Stimulated activated CD4-positive, alpha-beta T cell treated with anti-CD3 and anti-CD28 coated beads, Interleukin-4, amount 100 ng/mL, for 4 hours (primary cell): ENCODE measurements around the gene RAB11FIP2.

Experiments
- DNase-seq, 2 experiments: peaks; one replicate each; pipeline ENCODE4 v3.0.0-alpha.2; 2020

RAB11FIP2 gene

DNA sequence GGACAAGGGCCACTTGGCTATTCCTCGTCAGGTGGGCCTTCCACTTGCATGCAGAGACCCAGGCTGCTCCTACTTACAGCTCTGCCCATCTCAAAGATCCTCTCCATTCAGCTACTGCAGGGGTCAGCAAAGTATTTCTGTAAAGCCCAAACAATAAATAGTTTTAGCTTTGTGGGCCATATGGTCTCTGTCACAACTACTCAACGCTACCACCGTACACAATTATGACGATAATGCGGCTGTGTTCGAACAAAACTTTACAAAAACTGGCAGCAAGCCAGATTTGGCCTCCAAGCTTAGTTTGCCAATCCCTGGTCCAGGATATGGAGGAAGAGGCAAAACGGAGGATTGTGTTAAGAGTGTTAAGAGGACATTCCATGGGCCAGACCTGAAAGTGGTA is 12.8 kb downstream of the RAB11FIP2 start:
- DNase-seq: no peak

DNA sequence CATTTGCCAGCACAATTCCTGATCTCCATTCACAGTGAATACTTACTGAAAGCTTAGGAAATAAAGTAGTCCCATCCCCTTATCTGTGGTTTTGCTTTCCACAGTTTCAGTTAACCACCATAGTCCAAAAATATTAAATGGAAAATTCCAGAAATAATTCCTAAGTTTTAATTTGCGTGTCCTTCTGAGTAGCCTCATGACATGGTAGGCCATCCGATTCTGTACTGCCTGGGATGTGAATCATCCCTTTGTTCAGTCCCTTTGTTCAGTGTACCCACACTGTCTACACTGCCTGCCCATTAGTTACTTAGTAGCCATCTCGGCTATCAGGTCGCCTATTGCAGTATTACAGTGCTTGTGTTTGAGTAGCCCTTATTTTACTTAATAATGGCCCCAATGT is 14.2 kb downstream of the RAB11FIP2 start:
- DNase-seq: no peak

DNA sequence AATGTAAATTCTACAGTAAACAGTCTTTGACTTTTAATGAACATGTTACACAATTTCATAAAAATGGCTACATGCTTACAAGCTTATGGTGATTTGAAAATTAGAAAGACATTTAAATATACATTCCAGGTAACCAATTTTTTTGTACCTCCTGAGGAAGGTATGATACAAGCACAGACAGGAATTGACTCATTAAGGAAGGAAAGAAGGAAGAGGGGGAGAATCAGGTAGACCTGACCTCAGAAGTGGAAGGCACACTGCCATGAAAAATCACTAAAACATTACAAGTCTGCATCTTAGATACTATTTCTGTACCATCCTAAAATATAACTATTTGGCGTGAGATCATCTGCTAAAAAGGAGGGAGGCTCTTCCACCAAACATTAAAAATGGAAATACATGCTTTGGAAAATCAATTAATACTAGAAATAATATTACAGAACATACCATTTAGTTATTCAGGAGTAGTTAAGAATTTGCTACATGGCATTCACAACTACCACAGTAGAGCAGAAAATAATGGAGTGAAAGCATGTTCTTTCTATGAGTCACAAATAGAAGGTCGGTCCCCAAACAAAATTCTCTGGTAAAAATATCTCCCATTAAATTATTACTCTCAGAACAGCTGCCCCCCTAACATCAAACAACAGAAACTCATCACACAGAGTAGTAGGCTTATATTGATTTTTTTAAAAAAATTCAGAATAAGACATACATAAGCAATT is 15.2 kb downstream of the RAB11FIP2 start:
- no peak for DNase-seq

DNA sequence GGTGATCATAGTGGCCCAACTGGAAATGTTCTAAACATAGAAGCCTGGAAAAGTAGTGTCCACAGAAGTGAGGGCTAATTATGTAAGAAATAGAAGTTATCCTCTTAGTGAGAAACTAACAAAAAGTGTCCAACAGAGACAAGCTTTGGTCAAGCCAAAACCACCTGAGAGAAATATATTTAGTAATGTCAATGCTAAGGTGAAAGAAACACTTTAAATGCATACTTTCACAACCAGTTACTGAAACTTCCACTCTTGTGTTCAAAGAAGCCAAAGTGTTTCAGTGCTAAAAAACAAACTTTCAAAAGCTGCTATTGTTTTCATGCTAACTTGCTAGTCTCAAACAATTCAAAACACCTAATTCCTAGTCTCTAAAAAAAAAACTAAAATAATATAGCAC is 18.1 kb downstream of the RAB11FIP2 start:
- DNase-seq: no peak

DNA sequence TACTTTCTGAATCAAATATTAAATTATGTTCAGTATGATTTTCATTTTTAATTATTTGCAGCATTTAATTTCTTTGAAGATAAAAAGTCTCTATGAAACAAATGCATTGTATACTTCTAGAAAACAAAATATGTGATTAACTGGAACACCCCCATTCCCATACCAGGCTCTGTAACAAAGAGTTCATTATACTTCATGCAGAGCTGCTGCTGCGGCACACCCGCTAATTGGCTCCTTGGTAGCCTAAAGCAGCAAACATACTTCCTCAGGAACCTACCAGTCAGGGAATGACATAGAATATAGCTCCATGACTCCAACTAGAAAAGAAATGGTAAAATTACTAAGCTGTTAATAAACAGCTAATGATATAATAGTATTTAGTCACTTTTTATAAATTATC is 19.3 kb downstream of the RAB11FIP2 start:
- DNase-seq: no peak

DNA sequence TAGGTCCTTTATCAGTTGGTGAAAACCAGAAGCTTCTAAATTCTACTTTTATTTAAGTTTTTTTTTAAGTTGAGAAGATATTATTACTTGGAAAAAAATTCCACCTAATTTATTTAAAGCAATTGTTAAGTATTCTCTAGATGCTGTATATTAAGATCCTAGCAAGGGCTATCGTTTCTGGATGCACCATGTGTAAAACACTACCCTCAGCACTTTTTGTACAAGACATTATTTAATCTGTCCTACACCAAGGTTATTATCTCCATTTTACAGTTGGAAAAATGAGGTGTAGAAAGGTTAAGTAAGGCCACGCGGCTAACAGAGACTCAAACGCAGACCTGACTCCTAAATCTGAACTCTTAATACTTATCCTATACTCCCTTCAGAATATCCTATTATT is 19.8 kb downstream of the RAB11FIP2 start:
- DNase-seq: no peak

DNA sequence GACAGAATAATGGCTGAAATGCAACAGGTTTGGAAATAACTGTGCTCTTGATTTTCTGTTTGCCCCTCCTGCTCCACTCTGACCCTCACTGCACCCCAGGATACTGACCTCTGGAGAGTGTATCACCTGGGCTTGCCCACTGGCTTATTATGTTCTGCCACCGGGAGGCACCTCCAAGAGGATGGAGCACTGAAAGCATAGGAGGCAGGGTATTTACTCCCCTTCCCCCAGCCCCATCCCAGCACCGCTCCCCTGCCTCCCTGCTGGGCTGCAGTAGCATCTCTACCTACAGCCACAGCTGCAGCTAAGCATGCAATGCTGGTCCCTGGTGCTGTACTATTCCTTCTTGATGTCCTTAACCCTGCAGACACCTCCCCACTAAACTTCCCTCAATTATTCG is 26.4 kb downstream of the RAB11FIP2 start:
- DNase-seq: no peak

DNA sequence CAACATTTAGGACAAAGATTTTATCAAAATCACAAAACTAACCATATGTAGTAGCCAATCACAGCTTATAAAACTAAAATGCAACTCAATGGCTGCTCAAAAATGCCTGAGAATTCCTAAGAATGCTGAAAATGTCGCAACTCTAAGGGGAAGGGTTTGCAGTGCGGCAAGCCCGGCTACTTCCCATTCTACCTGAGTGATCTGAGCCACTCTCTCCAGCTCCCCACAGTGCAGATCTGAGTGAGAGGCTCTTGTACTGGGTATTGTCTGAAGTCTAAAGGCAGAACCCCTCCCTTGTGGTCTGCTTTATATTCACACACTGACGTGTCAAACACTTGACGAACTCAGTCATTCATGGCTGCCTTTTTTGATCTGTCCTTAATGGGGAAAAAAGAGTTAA is 28.9 kb downstream of the RAB11FIP2 start:
- no peak for DNase-seq

DNA sequence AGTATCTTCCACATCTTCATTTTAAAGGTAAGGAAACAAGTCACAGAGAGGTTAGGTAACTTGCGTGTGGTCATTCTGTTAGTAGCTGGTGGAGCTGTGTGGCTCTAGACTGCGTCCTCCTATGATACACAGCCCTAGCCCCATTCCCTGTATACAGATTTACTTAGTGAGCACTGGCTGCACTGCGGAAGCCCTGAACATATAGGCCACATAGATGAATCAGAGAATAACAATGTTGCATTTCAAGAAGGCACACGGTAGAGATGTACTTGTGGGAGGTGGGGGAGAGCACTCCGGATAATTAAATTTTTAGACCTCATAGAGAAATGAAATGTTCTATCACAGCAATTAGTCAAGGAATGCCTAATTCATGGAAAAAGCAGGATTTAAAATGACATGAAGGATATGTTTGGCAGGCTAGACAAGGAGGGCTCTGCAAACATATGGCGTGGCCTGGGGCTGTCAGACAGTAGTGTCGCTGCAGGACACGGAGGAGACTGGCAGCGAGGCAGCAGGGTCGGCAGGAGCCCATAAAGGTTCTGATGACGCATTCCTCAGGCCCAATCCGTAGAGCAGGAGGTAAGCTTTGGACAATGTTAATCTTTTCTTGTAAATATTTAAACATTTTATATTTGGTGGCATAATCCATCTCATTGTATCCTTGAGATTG is 29.5 kb downstream of the RAB11FIP2 start:
- no peak for DNase-seq

DNA sequence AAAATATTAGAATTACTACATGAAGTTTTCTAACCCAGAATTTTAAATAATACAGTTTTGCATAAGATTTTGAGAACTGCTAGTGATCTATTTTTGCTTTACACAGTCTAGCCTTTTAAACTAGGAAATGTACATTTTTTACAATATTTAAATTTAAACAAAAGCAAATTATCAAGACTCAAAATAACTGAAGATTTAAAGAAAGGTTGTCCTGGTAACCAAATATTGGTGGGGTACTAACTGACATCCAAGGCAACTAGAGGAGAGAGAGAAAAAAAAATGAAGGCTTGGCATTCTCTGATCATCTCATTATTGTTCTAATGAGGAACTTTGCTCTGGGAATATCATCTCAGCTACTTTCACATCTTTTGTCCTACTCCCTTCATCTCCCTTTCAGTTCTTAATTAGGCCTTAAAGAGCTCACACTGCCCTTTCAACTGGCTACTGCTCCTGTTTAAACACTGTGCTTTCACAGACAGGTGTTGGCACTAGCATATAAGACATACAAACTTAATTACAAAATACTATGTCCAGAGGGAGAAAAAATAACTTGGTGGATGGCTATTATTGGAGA is 33.7 kb downstream of the RAB11FIP2 start:
- DNase-seq: no peak

DNA sequence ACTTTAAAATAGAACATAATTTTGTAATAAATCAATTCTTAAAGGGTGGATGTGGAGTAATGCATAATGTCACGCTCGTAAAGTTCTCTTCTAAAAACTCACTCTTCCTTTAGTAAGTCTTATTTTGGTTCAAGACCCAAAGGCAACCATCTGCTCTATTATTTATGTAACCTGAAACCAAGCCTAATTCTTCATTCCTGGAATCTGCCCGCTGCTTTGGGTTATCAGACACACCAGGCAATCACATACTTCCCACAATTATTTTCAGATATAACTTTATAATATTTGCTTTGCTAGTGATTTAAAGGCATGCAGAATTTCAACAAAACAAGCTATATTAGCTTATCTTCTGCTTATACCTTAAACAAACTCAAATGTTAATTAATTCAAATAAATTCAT is 39.0 kb downstream of the RAB11FIP2 start:
- DNase-seq: no peak

DNA sequence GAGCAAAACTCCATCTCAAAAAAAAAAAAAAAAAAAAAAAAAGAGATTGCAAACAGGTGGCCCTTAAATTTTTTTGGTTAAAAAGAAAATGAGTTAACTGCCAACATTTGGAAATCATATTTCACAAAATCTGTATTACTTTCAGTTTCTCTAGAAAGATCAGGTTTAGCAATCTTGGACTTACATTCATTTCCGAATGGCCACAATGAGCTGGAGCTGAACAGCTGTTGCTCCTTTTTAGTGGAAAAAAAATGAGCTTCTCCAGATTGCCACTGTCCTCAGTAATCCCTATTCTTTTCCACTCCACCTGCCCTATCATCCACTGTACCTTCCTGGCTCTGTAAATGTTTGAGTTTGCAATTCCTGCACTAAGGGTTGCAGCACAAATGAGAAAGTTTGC is 43.6 kb downstream of the RAB11FIP2 start:
- no peak for DNase-seq

DNA sequence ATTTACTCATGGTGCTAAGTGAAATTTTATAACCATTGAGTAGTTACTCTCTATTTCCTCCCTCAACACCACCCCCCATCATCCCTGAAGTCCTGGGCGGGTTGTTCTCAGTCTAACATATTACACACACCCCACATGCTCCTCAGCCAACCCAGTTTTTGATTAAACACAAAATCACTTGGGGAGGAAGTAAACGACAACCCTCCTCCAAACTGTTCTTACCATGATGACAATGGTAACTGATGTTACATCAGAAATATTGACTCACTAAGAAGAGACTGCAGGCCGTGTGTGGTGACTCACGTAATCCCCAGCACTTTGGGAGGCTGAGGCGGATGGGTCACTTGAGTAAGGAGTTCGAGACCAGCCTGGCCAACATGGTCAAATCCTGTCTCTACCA is 44.2 kb downstream of the RAB11FIP2 start:
- no peak for DNase-seq

DNA sequence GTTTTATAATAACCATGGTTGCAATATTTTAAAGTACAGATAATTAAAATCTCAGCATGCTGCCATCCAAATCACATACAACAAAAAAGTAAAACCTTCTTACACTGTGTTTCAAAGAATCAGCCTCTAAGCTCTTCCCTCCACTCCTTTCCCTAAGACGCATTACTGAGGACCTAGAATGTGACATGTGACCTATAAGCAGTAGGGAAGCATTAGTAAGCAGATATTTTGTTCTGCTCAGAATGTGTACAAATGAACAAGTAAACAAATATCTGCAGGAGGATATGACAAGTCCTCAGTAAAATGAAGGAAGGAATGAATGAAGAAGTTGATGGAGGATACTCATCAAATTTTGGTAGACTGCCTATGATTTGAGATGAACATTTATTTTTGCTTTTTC is 49.1 kb downstream of the RAB11FIP2 start:
- no peak for DNase-seq

DNA sequence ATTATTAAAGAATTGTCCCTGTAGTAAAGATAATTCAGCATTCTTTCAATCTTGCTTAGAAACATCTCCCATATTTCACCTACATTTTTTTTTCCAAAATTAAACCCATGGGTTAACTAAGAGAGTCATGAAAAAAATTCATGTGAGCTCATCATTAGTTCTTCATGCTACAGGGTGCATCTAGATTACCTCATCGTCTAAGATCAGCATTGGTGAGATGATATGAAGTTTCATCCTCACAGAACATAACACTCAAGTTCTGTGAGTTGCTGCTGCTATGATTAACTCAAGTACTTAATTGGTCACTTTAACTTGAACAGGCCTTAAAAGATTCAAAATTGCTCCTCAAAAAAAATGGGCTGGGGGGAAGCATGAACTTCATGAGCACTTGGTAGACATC is 50.0 kb downstream of the RAB11FIP2 start:
- no peak for DNase-seq

DNA sequence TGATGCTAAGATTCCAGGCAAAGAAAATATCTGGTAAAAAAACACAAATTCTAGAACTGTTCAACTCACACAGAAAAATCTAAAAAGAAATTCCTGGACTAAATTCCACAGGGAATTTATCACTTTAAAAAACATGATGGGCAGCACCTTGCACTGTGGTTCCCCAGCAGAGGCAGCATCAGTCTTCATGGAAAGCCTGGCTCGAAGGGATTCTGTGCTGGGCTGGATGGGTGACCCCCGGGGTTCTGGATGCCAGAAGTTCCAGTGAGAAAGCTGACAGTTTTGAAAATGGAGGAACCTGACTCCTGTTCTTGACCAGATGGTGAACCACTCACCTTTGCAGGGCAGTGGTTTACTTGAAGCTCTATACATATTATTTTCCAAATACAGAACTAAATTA is 52.0 kb downstream of the RAB11FIP2 start:
- DNase-seq: no peak

DNA sequence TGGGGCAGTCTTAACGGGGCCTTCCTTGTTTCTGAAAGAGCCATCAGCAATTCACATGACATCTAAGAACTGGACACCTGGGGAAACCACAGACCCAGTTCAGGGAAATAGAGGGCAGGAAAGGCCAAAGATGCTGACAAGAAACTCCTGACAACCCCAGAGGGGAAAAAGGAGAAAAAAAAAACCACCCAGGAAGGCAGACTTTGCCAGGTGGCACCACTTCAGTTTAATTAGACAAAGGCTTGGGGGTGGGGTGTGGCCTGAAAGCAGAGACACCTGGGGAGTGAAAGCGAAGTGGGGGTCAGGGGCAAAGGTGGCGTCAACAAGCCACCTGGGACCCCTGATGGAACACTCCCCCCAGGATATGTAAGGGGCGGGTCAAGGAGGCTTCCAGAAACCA is 53.6 kb downstream of the RAB11FIP2 start:
- no peak for DNase-seq

DNA sequence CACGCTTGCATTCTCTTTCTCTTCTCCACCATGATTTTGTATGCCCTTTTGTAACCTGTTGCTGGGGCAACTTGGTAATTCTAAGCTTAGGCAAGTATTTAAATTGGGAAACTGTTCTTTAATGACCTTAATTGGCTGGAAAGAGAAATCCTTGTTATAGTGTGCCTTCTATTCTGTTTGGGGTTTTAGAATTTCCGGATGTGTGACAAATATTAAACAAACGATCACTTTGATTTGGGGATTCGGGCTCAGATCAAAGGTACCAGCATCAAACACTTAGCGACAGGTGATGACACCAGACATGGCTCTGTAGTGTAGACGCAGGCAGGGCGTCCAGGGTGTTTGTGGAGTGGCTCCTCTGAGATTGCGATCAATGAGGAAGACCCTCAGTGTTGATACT is 55.0 kb downstream of the RAB11FIP2 start:
- DNase-seq: no peak

DNA sequence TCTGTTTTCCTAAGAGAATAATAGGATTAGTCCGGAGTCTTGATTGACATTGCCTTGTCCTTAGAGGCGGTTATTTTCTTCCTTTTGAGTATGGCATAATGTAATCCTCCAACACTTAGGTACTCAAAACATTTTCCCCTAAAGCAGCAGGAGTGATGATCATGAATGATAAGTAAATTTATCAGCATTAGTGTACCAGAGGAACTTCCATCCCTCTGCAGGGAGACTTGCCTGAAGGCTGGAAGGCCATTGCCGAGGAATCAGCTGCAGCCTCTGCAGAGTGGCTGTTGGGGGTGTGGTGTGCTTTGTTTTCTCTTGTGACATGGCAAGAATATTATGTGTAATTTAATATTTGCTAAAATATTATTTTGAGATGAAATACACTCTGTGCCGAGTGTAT is 56.8 kb downstream of the RAB11FIP2 start:
- no peak for DNase-seq

DNA sequence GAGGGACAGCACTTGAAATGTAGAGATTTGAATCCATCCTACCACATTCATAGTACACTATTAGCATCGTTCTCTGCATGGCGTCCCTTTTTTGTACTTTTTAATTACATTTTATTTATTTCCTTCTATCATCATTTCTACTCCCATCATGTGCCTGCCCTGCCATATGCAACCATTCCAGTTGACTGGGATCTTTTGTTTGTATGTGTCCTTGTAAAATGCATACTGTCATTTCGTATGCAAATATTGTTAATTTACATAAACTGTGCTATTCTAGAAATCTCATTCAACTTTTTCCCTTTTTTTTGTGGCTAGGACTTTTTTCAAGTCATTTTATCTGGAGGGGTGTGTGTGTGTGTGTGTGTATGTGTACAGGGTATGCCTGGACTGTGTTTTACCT is 57.9 kb downstream of the RAB11FIP2 start:
- no peak for DNase-seq

DNA sequence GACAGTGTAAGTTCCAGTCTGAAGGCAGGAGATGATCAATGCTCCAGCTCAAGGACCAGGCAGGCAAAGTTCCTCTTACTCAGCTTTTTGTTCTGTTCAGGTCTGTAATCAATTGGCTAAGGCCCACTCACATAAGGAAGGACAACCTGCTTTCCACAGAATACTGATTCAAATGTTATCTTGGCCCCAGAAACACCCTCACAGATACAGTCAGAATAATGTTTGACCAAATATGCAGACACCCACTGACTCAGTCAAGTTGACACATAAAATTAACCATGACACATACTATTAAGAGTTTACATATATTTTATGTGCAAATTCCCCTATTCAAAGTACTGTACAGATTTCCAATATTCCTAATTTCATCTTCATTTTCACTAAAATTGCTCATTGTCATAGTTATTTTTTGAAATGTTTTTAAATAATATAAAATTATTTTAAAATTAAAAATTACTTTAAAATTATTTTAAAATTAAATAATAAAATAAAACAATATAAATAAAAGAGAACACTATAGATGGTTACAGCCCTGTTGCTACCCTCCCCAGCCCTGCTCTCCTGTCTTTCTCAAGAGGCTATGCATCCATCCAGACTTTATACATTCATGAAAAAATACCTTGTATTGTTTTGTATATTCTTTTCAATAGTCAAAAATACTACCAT is 59.4 kb downstream of the RAB11FIP2 start:
- no peak for DNase-seq

DNA sequence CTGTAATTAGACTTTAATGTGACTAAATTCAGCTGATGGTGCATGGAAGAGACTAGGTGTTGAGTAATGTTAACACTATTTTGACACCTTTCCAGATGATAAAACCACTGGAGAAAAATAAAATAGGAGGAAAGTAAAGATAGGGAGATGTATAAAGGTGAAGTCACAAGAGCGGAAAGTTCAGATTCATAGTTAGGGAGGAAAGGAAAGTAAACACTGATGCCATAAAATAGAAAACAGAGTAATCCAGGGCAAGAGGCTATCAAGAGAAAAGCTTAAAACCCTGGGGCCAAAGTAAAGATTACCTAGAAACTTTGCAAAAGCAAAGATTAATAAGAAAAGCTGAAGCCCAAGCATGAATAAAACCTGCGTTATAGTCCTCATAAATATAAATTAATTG is 62.8 kb downstream of the RAB11FIP2 start:
- DNase-seq: no peak

DNA sequence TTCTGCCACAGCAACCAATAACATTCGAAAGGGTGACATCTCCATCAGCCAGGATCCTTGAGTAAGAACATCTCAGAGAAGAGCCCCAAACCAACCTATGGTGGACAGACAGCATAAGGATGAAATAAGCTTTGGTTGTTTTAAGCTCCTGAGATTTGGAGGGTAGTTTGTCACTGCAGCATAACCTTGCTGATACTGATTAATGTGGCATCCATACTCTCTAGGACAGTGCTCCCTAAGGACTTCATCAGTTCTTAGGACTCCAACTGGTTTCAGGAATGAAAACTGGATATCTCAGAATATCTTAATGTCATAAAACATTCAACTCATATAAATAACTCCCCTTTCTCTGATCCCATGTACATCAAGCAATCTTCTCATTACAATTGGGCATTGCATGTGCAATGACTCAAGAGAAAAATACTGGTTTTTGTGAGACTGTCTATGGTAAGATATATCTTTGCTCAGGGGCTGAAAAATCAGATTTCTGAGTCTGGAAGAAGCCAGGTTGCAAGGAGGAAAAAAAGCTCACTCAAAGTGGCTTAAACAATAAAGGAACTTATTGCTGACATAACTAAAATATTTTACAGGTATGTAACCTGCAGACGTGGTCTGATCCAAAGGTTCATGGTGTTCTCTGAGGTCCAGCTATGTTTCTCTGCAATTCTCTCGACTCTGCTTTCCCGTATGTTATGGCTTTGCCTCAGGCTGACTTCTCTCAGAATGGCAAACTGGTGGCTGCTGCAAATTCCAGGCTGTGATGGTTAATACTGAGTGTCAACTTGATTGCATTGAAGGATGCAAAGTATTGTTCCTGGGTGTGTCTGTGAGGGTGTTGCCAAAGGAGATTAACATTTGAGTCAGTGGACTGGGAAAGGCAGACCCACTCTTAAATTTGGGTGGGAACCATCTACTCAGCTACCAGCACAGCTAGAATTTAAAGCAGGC is 65.7 kb downstream of the RAB11FIP2 start:
- DNase-seq: no peak
